Psoas muscle (tissue), 8 donors: ENCODE measurements around the gene ANKRD23. TPM values are rescaled to one million over a fixed set of nuclear protein-coding genes. Genes with fewer than 3 reads are reported as not detected.
"Not testable (repeated sequence)": the region's sequence is repeated elsewhere in the genome, so short reads cannot be mapped to it uniquely, and the experiment has no call there.

Experiments
- ATAC-seq, 4 donors: fragments of 200-7000 bp; cut with Tn5 transposase; one replicate each; pipeline ENCODE4 v1.9.1; 2020; ENCODE audit warnings: moderate library complexity in 3 of 4, mild to moderate bottlenecking in 2 of 4
- DNase-seq, 2 donors: peaks; one replicate each; pipeline ENCODE4 v3.0.0-alpha.2; 2020
- H3K27ac ChIP-seq: fragments of 200-600 bp; one replicate; pipeline ENCODE4 v1.8.0; 2022
- H3K27me3 ChIP-seq, 3 donors: fragments of 200-600 bp in 1 of 3; one replicate each; pipeline versions ENCODE4 v1.6.1 to v1.8.0; 2013 to 2022; ENCODE audit warnings: low read length in 2 of 3, mild to moderate bottlenecking in 2 of 3, moderate library complexity in 1 of 3; ENCODE audit not compliant: insufficient read depth in 3 of 3
- H3K36me3 ChIP-seq, 2 donors: fragments of 200-600 bp in 1 of 2; one replicate each; pipeline versions ENCODE4 v1.6.1 to v1.8.0; 2013 to 2022; ENCODE audit warnings: low read depth in 1 of 2, mild to moderate bottlenecking in 1 of 2, moderate library complexity in 1 of 2; ENCODE audit not compliant: insufficient read depth in 1 of 2
- H3K4me1 ChIP-seq: fragments of 200-600 bp; one replicate; pipeline ENCODE4 v1.8.0; 2022
- H3K4me3 ChIP-seq: fragments of 200-600 bp; one replicate; pipeline ENCODE4 v1.8.0; 2022; ENCODE audit warnings: mild to moderate bottlenecking
- H3K9me3 ChIP-seq: fragments of 200-600 bp; one replicate; pipeline ENCODE4 v1.8.0; 2022
- CTCF ChIP-seq: fragments of 200-600 bp; IDR thresholded peaks from one replicate; pipeline ENCODE4 v1.8.0; 2022; ENCODE audit warnings: antibody characterized with exemption
- WGBS, 3 donors: extraction: QIAGEN DNeasy Blood & Tissue Kit; methylation state at CpG; one replicate each; pipeline versions ENCODE4 v1.1.6 to v1.1.7; 2013; 5-methylcytosine and 5-hydroxymethylcytosine counted together
- intact Hi-C, 2 donors: fragments of 100-400 bp; cut with DNase I; formaldehyde crosslinking; loops; one replicate each; pipeline versions ENCODE4 v1.11.0 to v1.14.2; 2022
- polyA plus RNA-seq, 3 donors: library from polyadenylated mRNA; stranded (reverse); fragments of 200-250 nt; gene quantifications; one replicate each; pipeline ENCODE4 v1.2.3, GENCODE V29; 2013
- total RNA-seq, 4 donors: library from RNA; stranded (reverse); fragmentation: NEBNext Ultra II Directional in 2 of 4; extraction: Animal tissue kit (Norgen Biotek cat#: 25700) in 2 of 4; gene quantifications; one replicate each; pipeline versions ENCODE4 v1.2.1 to v1.2.4, GENCODE V29; 2021 to 2023
- donor health status: healthy with polysubstance abuse.
- donor health status: DM: no; HTN: no; CAD: no; lungs with moderate emphysema.
- donor health status: Bipolar disorder and iron deficiency.
- donor health status: healthy.
- donor health status: DM: yes; HTN: yes; CAD: no.
- donor health status: DM: no; HTN: no; CAD: no.
- donor health status: DM: no; HTN: no; CAD: no.
- donor health status: DM: yes; HTN: yes; CAD: no.

ANKRD23 gene
- total and polyA plus RNA-seq, 7 donors, result 256 to 1,374 (median 788) TPM

GRCh38 chr2:96863575-96864342 lies 19.9 kb upstream of the ANKRD23 start:
- H3K27ac ChIP-seq, result no peak overlapping the region
- TF ChIP-seq CTCF, result no peak
- H3K4me1 ChIP-seq, result peaks cover 19% of the 10 kb centered on the region
- no peaks in the 10 kb centered on the region for H3K27me3 ChIP-seq
- H3K36me3 ChIP-seq, result peaks cover 0 to 73% of the 10 kb centered on the region in 2 donors
- ATAC-seq (no peak), DNase-seq (no peak)
- WGBS, 3 donors, result 88 to 92% (median 91%) methylated on average over 18 to 19 of the region's 19 CpGs
- H3K9me3 ChIP-seq, result no peaks in the 10 kb centered on the region
- no peak overlapping the region for H3K4me3 ChIP-seq
- intact Hi-C loops, result no loop called here

- WGBS, 3 donors, result 86 to 93% (median 93%) methylated on average over 4 of the region's 4 CpGs
- H3K4me1 ChIP-seq, result peaks cover 20% of the 10 kb centered on the region
- H3K27ac ChIP-seq, H3K27me3 ChIP-seq, H3K9me3 ChIP-seq, DNase-seq, ATAC-seq, intact Hi-C loops, H3K4me3 ChIP-seq: not testable (repeated sequence)
- peaks cover 0 to 73% of the 10 kb centered on the region in 2 donors for H3K36me3 ChIP-seq
Observed at GRCh38 chr2:96863056-96863455, 19.2 kb upstream of the ANKRD23 start.

GRCh38 chr2:96861074-96861473 lies 17.3 kb upstream of the ANKRD23 start:
- ATAC-seq (no peak), DNase-seq (peak in 1 of 2 donors; percentile 29)
- H3K36me3 ChIP-seq, result peaks cover 0 to 60% of the 10 kb centered on the region in 2 donors
- H3K4me3 ChIP-seq, result no peak overlapping the region
- H3K9me3 ChIP-seq, result no peaks in the 10 kb centered on the region
- no peaks in the 10 kb centered on the region for H3K27me3 ChIP-seq
- 89 to 93% (median 93%) methylated on average over 15 to 17 of the region's 17 CpGs for WGBS, 3 donors
- peaks cover 17% of the 10 kb centered on the region for H3K4me1 ChIP-seq
- intact Hi-C loops, result loop anchor here in 1 of 2 donors (1.0 kb wide), 1 partner anchor 87 kb away; no protein-coding TSS in a partner anchor
- no peak for TF ChIP-seq CTCF
- H3K27ac ChIP-seq, result no peak overlapping the region

- DNase-seq (peak in 1 of 2 donors; percentile 59), ATAC-seq (no peak)
- intact Hi-C loops, result loop anchor here in 1 of 2 donors (1.0 kb wide), 1 partner anchor 88 kb away; no protein-coding TSS in a partner anchor
- 76 to 80% (median 77%) methylated on average over 37 to 38 of the region's 38 CpGs for WGBS, 3 donors
- Histone ChIP-seq H3K27ac (no peak overlapping the region), H3K9me3 (no peaks in the 10 kb centered on the region), H3K27me3 (no peaks in the 10 kb centered on the region), H3K36me3 (peaks cover 0 to 52% of the 10 kb centered on the region in 2 donors), H3K4me3 (no peak overlapping the region), H3K4me1 (peaks cover 17% of the 10 kb centered on the region)
- no peak for TF ChIP-seq CTCF
Observed at GRCh38 chr2:96860065-96861029, 16.5 kb upstream of the ANKRD23 start.

GRCh38 chr2:96859681-96860064 lies 15.9 kb upstream of the ANKRD23 start:
- Histone ChIP-seq H3K27ac (no peak overlapping the region), H3K9me3 (no peaks in the 10 kb centered on the region), H3K27me3 (no peaks in the 10 kb centered on the region), H3K36me3 (peaks cover 0 to 46% of the 10 kb centered on the region in 2 donors), H3K4me1 (peaks cover 17% of the 10 kb centered on the region), H3K4me3 (no peak overlapping the region)
- ATAC-seq (no peak), DNase-seq (no peak)
- 40 to 50% (median 48%) methylated on average over 4 of the region's 4 CpGs for WGBS, 3 donors
- intact Hi-C loops, result loop anchor here in 1 of 2 donors (2.0 kb wide), 1 partner anchor 91 kb away; no protein-coding TSS in a partner anchor
- no peak for TF ChIP-seq CTCF
